H1 (cell line): ENCODE results near the gene HMGA1. TPM values are rescaled to one million over a fixed set of nuclear protein-coding genes. Genes with fewer than 3 reads are reported as not detected.

Experiments used
- CTCF ChIA-PET: fragments of 300-600 bp; sonication (Branson Sonifier 250); formaldehyde crosslinking; loops from one replicate; lab custom pipeline; 2021; ENCODE audit not compliant: partially characterized antibody; lab: Charles Lee
- POLR2A ChIA-PET: fragments of 300-600 bp; sonication (Branson Sonifier 250); formaldehyde crosslinking; loops from one replicate; lab custom pipeline; 2021; ENCODE audit warnings: inconsistent platforms; ENCODE audit not compliant: partially characterized antibody; lab: Charles Lee
- DNase-seq, 2 experiments: peaks; one replicate each; pipeline versions ENCODE4 v3.0.0 to v3.0.0-alpha.2; 2010 to 2022; ENCODE audit warnings: low spot score in 2 of 2, low read depth in 1 of 2, mixed read lengths in 1 of 2
- FAIRE-seq: peaks from 2 replicates; lab custom pipeline; 2011; peaks lifted over from hg19 to GRCh38; lab: Jason Lieb, UNC
- H2AFZ ChIP-seq: 2 replicates; pipeline ENCODE4 v1.8.1; 2012; ENCODE audit warnings: low read length, inconsistent platforms
- H2AK5ac ChIP-seq: 2 replicates; pipeline ENCODE4 v1.6.1; 2013; ENCODE audit warnings: low read depth, low read length
- H2BK120ac ChIP-seq: replicated peaks from 2 replicates; pipeline ENCODE3; 2013; ENCODE audit warnings: low read depth, low read length, inconsistent platforms
- H2BK12ac ChIP-seq: 2 replicates; pipeline ENCODE4 v1.6.1; 2013; ENCODE audit warnings: low read depth, low read length
- H2BK15ac ChIP-seq: 2 replicates; pipeline ENCODE4 v1.6.1; 2013; ENCODE audit warnings: low read length
- H2BK20ac ChIP-seq: 2 replicates; pipeline ENCODE4 v1.6.1; 2013; ENCODE audit warnings: low read length
- H2BK5ac ChIP-seq: 2 replicates; pipeline ENCODE4 v1.6.1; 2013; ENCODE audit warnings: low read depth, low read length
- H3K14ac ChIP-seq: 2 replicates; pipeline ENCODE4 v1.6.1; 2013; ENCODE audit warnings: inconsistent platforms; ENCODE audit not compliant: insufficient read length
- H3K18ac ChIP-seq: 2 replicates; pipeline ENCODE4 v1.6.1; 2013; ENCODE audit warnings: low read length; ENCODE audit errors: extremely low read depth
- H3K23ac ChIP-seq: 2 replicates; pipeline ENCODE4 v1.6.1; 2013; ENCODE audit warnings: inconsistent platforms; ENCODE audit not compliant: insufficient read length
- H3K23me2 ChIP-seq: 2 replicates; pipeline ENCODE4 v1.6.1; 2013; ENCODE audit warnings: low read depth, low read length
- H3K27ac ChIP-seq: 2 replicates; pipeline ENCODE4 v1.6.1; 2011; ENCODE audit warnings: low read depth, low read length, inconsistent platforms
- H3K27me3 ChIP-seq, 4 experiments: replicated peaks in 1 of 4; 1 replicate in 1 of 4; 2 replicates in 3 of 4; pipeline versions ENCODE4 v1.6.1 to v1.8.1; 2011 to 2013; ENCODE audit warnings: low read length in 3 of 4, mild to moderate bottlenecking in 3 of 4, inconsistent platforms in 2 of 4, mixed read lengths in 2 of 4, moderate library complexity in 1 of 4; ENCODE audit not compliant: control insufficient read depth in 3 of 4, insufficient read depth in 3 of 4; ENCODE audit errors: extremely low read depth in 1 of 4
- H3K36me3 ChIP-seq, 4 experiments: 2 replicates each; pipeline versions ENCODE4 v1.6.1 to v1.8.1; 2011 to 2013; ENCODE audit warnings: mild to moderate bottlenecking in 4 of 4, low read length in 3 of 4, moderate library complexity in 2 of 4, control low read depth in 1 of 4, inconsistent platforms in 1 of 4; ENCODE audit not compliant: insufficient read depth in 4 of 4, control insufficient read depth in 2 of 4
- H3K4ac ChIP-seq: replicated peaks from 2 replicates; pipeline ENCODE3; 2013; ENCODE audit warnings: low read length, low read depth, mixed read lengths, inconsistent platforms; ENCODE audit not compliant: insufficient read length
- H3K4me1 ChIP-seq, 4 experiments: replicated peaks in 1 of 4; 1 replicate in 1 of 4; 2 replicates in 3 of 4; pipeline versions ENCODE4 v1.6.1 to v1.8.1; 2011 to 2013; ENCODE audit warnings: low read length in 3 of 4, inconsistent platforms in 2 of 4, mixed read lengths in 1 of 4; ENCODE audit not compliant: insufficient read depth in 4 of 4, control insufficient read depth in 3 of 4
- H3K4me2 ChIP-seq, 2 experiments: 2 replicates each; pipeline versions ENCODE4 v1.6.1 to v1.8.1; 2011 to 2013; ENCODE audit warnings: low read depth in 2 of 2, low read length in 2 of 2, control low read depth in 1 of 2, inconsistent platforms in 1 of 2, mild to moderate bottlenecking in 1 of 2; ENCODE audit not compliant: insufficient read depth in 1 of 2
- H3K4me3 ChIP-seq, 4 experiments: fragments of 200-600, 300-600 bp in 1 of 4; sonication (generic), shearing (Covaris generic), sonication (Bioruptor Twin) in 1 of 4; 2 replicates each; pipeline versions ENCODE4 v1.5.1 to v1.8.1; 2011 to 2016; ENCODE audit warnings: low read length in 4 of 4, low read depth in 3 of 4, control low read depth in 2 of 4, inconsistent platforms in 2 of 4, mild to moderate bottlenecking in 2 of 4, mixed read lengths in 1 of 4, moderate library complexity in 1 of 4; ENCODE audit not compliant: insufficient read depth in 2 of 4; ENCODE audit errors: extremely low read depth in 1 of 4
- H3K56ac ChIP-seq: replicated peaks from 2 replicates; pipeline ENCODE3; 2013; ENCODE audit warnings: low read depth, mild to moderate bottlenecking, mixed read lengths, low read length, inconsistent platforms; ENCODE audit not compliant: insufficient read length
- H3K79me1 ChIP-seq: 2 replicates; pipeline ENCODE4 v1.6.1; 2013; ENCODE audit warnings: low read depth, low read length, control low read depth
- H3K79me2 ChIP-seq, 2 experiments: 2 replicates each; pipeline versions ENCODE4 v1.6.1 to v1.8.1; 2012 to 2013; ENCODE audit warnings: low read length in 2 of 2, mild to moderate bottlenecking in 2 of 2, inconsistent platforms in 1 of 2; ENCODE audit not compliant: insufficient read depth in 2 of 2, control insufficient read depth in 1 of 2
- H3K9ac ChIP-seq, 4 experiments: replicated peaks in 1 of 4; 1 replicate in 1 of 4; 2 replicates in 3 of 4; pipeline versions ENCODE4 v1.6.1 to v1.8.1; 2011 to 2013; ENCODE audit warnings: low read depth in 3 of 4, low read length in 3 of 4, control low read depth in 2 of 4, mild to moderate bottlenecking in 2 of 4, moderate library complexity in 2 of 4, inconsistent platforms in 1 of 4; ENCODE audit errors: extremely low read depth in 1 of 4
- H3K9me3 ChIP-seq, 2 experiments: 2 replicates each; pipeline versions ENCODE4 v1.6.1 to v1.8.1; 2012 to 2013; ENCODE audit warnings: mild to moderate bottlenecking in 2 of 2, moderate library complexity in 2 of 2, control low read depth in 1 of 2, inconsistent platforms in 1 of 2, low read depth in 1 of 2, low read length in 1 of 2, mixed read lengths in 1 of 2; ENCODE audit not compliant: insufficient read depth in 2 of 2
- H4K20me1 ChIP-seq, 2 experiments: replicated peaks in 1 of 2; 2 replicates each; pipeline versions ENCODE3 to v1.8.1; 2011 to 2013; ENCODE audit warnings: inconsistent platforms in 2 of 2, low read length in 2 of 2, mild to moderate bottlenecking in 1 of 2; ENCODE audit not compliant: insufficient read depth in 2 of 2, control insufficient read depth in 1 of 2
- H4K5ac ChIP-seq: 2 replicates; pipeline ENCODE4 v1.6.1; 2013; ENCODE audit warnings: low read length, low read depth, mixed read lengths, inconsistent platforms; ENCODE audit not compliant: insufficient read length
- H4K8ac ChIP-seq: 2 replicates; pipeline ENCODE4 v1.8.0; 2013; ENCODE audit warnings: mild to moderate bottlenecking, moderate library complexity, low read length, inconsistent platforms; ENCODE audit not compliant: insufficient read depth; ENCODE audit errors: extremely low read depth
- H4K91ac ChIP-seq: replicated peaks from 2 replicates; pipeline ENCODE3; 2013; ENCODE audit warnings: low read length, mixed read lengths, inconsistent platforms; ENCODE audit not compliant: insufficient read length
- ASH2L ChIP-seq: fragments of 200-600, 300-600 bp; sonication (generic); IDR thresholded peaks from one replicate; pipeline ENCODE4 v1.7.1; 2017; ENCODE audit warnings: low read length
- BACH1 ChIP-seq: IDR thresholded peaks from 2 replicates; pipeline ENCODE4 v1.6.1; 2012; ENCODE audit warnings: low read length, improper control_type of control experiment
- CBX8 ChIP-seq: fragments of 300-800, 300-1000 bp; sonication (generic); IDR thresholded peaks from 2 replicates; pipeline ENCODE4 v1.7.1; 2016; ENCODE audit warnings: low read depth, low read length, borderline replicate concordance
- HDAC2 ChIP-seq, 2 experiments: fragments of 300-600 bp in 1 of 2; sonication (generic) in 1 of 2; IDR thresholded peaks; 2 replicates each; pipeline ENCODE4 v1.6.1; 2011 to 2012; ENCODE audit warnings: low read depth in 2 of 2, low read length in 2 of 2, mild to moderate bottlenecking in 2 of 2, moderate library complexity in 2 of 2, borderline replicate concordance in 1 of 2, inconsistent platforms in 1 of 2
- KDM5A ChIP-seq: fragments of 200-600 bp; IDR thresholded peaks from 2 replicates; pipeline ENCODE4 v1.7.1; 2012; ENCODE audit warnings: mild to moderate bottlenecking, low read length, inconsistent platforms, mixed read lengths
- POLR2A ChIP-seq, 2 experiments: IDR thresholded peaks; 1 replicate in 1 of 2; 2 replicates in 1 of 2; pipeline ENCODE4 v1.6.1; 2011; ENCODE audit warnings: low read depth in 2 of 2, low read length in 2 of 2, mild to moderate bottlenecking in 2 of 2; ENCODE audit errors: control extremely low read depth in 1 of 2
- RAD21 ChIP-seq, 2 experiments: IDR thresholded peaks in 1 of 2; conservative IDR thresholded peaks in 1 of 2; 2 replicates each; pipeline ENCODE4 v1.6.1; 2011; ENCODE audit warnings: low read depth in 2 of 2, low read length in 2 of 2, improper control_type of control experiment in 1 of 2, inconsistent platforms in 1 of 2, mild to moderate bottlenecking in 1 of 2, moderate library complexity in 1 of 2
- RBBP5 ChIP-seq: IDR thresholded peaks from 2 replicates; pipeline ENCODE4 v1.7.1; 2012; ENCODE audit warnings: low read depth, mild to moderate bottlenecking, inconsistent platforms, low read length, moderate library complexity, borderline replicate concordance
- SP1 ChIP-seq: IDR thresholded peaks from 2 replicates; pipeline ENCODE4 v1.6.1; 2011; ENCODE audit warnings: low read depth, low read length
- WGBS, 2 experiments: shearing (Covaris generic) in 1 of 2; methylation state at CpG; one replicate each; pipeline versions ENCODE4 v1.1.6 to v1.1.7; 2013 to 2015; ENCODE audit warnings: low lambda C conversion rate in 2 of 2, mixed read lengths in 2 of 2, inconsistent platforms in 1 of 2, low coverage in 1 of 2, missing lambda C conversion rate in 1 of 2; ENCODE audit not compliant: insufficient replicate concordance in 2 of 2, insufficient coverage in 1 of 2, insufficient read length in 1 of 2; ENCODE audit errors: extremely low coverage in 1 of 2, missing lambda C conversion rate in 1 of 2; 5-methylcytosine and 5-hydroxymethylcytosine counted together
- polyA plus RNA-seq, 7 experiments: library from polyadenylated mRNA; depleted of rRNA in 3 of 7; stranded (reverse) in 5 of 7; unstranded in 2 of 7; fragments of >200 nt in 5 of 7; fragments of 200-250 nt in 2 of 7; gene quantifications; 1 replicate in 5 of 7; 2 replicates in 1 of 7; 4 replicates in 1 of 7; pipeline versions ENCODE4 v1.2.1 to v1.2.3, GENCODE V29; 2011 to 2013; ENCODE audit warnings: missing spikeins in 2 of 7, mixed read lengths in 2 of 7
- total RNA-seq: library from RNA; stranded (reverse); fragmentation: NEBNext Ultra II Directional; extraction: Animal tissue kit (Norgen Biotek cat#: 25700); gene quantifications from 2 replicates; pipeline ENCODE4 v1.2.1, GENCODE V29; 2021
- TF ChIP-seq, protein P1 (sequence below): IDR thresholded peaks from 2 replicates; pipeline ENCODE4 v1.6.1; 2011; ENCODE audit warnings: low read depth, mild to moderate bottlenecking, low read length; ENCODE audit not compliant: insufficient read depth

The HMGA1 gene
- total and polyA plus RNA-seq, 2 of the 8 experiments (the other 6 are each of a cell fraction or from before 2014, with no cell fraction given) = 1,557 to 2,636 TPM

DNA sequence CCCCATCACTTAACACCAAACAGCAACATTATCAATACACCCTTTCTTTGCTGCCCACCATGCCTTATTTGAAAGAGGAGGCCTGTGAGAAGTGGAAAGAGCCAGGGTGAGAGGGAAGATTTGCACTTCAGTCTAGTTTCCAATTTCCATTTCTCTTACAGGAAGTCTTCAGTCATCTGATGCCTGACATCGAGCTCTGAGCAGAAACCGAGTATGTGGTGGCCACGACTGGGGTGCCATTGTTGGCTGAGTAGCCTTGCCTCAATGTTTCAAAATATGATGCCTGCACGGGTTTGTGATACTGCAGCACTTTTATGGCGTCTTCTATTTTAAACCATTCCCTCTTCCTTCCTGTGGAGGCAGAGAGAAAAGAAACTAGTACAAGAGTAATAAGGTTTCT is 51.9 kb downstream of the HMGA1 start:
- Histone ChIP-seq H3K14ac (no peak overlapping the region), H2BK15ac (no peak overlapping the region), H2BK20ac (no peak overlapping the region), H2BK5ac (no peak overlapping the region), H3K4me1 (no peaks in the 10 kb centered on the region), H2AK5ac (no peak overlapping the region), H4K8ac (no peak overlapping the region), H3K36me3 (peaks cover 4 to 22% (median 13%) of the 10 kb centered on the region in 4 experiments; a peak in 5 of 8 replicates), H2AFZ (no peak overlapping the region), H4K5ac (no peak overlapping the region), H4K91ac (no peak overlapping the region), H3K23ac (no peak overlapping the region), H4K20me1 (no peaks in the 10 kb centered on the region), H3K27ac (no peak overlapping the region), H3K23me2 (no peaks in the 10 kb centered on the region), H3K79me2 (no peaks in the 10 kb centered on the region), H3K4me3 (no peak overlapping the region), H3K4me2 (no peak overlapping the region), H3K18ac (no peak overlapping the region), H3K9ac (no peak overlapping the region), H3K9me3 (no peaks in the 10 kb centered on the region), H3K56ac (no peak overlapping the region), H3K27me3 (no peaks in the 10 kb centered on the region), H3K4ac (no peak overlapping the region), H2BK120ac (no peak overlapping the region), H3K79me1 (no peaks in the 10 kb centered on the region), H2BK12ac (no peak overlapping the region)
- no peak for TF ChIP-seq RAD21 (IDR thresholded peaks at IDR 0.05 in 1 of 2, conservative IDR thresholded peaks at IDR 0.05 in 1 of 2; ENCODE audit: low read depth in 2 of 2, low read length in 2 of 2)
- no peak for TF ChIP-seq KDM5A
- no peak for TF ChIP-seq BACH1
- no peak for TF ChIP-seq SP1
- TF ChIP-seq, protein P1, sequence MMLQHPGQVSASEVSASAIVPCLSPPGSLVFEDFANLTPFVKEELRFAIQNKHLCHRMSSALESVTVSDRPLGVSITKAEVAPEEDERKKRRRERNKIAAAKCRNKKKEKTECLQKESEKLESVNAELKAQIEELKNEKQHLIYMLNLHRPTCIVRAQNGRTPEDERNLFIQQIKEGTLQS = no peak
- no peak for TF ChIP-seq CBX8
- no peak for TF ChIP-seq HDAC2 (IDR thresholded peaks at IDR 0.05; ENCODE audit: borderline replicate concordance in 1 of 2, low read depth in 2 of 2, low read length in 2 of 2)
- no peak for TF ChIP-seq ASH2L
- TF ChIP-seq POLR2A (IDR thresholded peaks at IDR 0.05; ENCODE audit: control extremely low read depth in 1 of 2, low read depth in 2 of 2, low read length in 2 of 2) = no peak
- TF ChIP-seq RBBP5 = no peak
- ChIA-PET CTCF (interaction anchor here (0.6 to 2.1 kb wide), 5 partner anchors 13 to 125 kb away, joined by 3 to 6 read pairs (median 3); no protein-coding TSS in a partner anchor), POLR2A (no interaction called here)
- DNase-seq (no peak), FAIRE-seq (no peak)
- WGBS, 2 experiments = 92% methylated on average over 5 of the region's 5 CpGs; no CpG with 5 or more reads in 1 of the 2 experiments
